Measurements from ENCODE around the gene CCM2. TPM values are rescaled to one million over a fixed set of nuclear protein-coding genes. Genes with fewer than 3 reads are reported as not detected.
"Not testable (repeated sequence)": the region's sequence is repeated elsewhere in the genome, so short reads cannot be mapped to it uniquely, and the experiment has no call there.

The CCM2 gene
- total RNA-seq, 3 donors from 2014 or later, result 32.3 to 45.3 (median 35.4) TPM

DNA sequence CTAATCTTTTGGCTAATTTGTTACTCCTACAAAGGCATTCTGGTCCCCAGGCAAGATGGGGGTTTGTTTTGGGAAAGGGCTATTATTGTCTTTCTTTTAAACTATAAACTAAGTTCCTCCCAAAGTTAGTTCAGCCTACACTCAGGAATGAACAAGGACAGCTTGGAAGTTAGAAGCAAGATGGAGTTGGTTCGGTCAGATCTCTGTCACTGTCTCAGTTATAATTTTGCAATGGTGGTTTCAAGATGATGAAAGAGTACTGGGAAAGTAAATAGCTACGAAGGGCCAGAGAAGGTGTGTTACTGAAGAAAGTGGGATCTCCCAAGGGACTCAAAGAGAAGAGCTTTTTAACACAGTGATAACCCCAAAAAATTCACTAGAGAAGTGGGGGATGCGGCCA lies 10.9 kb upstream of the CCM2 start:
- Histone ChIP-seq H3K36me3 (peaks cover under 1% of the 10 kb centered on the region), H3K27me3 (no peaks in the 10 kb centered on the region), H3K4me1 (peaks cover 0 to 6% of the 10 kb centered on the region in 2 donors), H3K27ac (no peak overlapping the region), H3K4me3 (no peak overlapping the region), H3K9me3 (no peaks in the 10 kb centered on the region)
- no peak for DNase-seq (ENCODE audit: low spot score in 2 of 2)
- TF ChIP-seq POLR2AphosphoS5 (IDR thresholded peaks at IDR 0.05) (no peak), POLR2A (IDR thresholded peaks at IDR 0.05) (no peak)
- TF ChIP-seq, protein P1, sequence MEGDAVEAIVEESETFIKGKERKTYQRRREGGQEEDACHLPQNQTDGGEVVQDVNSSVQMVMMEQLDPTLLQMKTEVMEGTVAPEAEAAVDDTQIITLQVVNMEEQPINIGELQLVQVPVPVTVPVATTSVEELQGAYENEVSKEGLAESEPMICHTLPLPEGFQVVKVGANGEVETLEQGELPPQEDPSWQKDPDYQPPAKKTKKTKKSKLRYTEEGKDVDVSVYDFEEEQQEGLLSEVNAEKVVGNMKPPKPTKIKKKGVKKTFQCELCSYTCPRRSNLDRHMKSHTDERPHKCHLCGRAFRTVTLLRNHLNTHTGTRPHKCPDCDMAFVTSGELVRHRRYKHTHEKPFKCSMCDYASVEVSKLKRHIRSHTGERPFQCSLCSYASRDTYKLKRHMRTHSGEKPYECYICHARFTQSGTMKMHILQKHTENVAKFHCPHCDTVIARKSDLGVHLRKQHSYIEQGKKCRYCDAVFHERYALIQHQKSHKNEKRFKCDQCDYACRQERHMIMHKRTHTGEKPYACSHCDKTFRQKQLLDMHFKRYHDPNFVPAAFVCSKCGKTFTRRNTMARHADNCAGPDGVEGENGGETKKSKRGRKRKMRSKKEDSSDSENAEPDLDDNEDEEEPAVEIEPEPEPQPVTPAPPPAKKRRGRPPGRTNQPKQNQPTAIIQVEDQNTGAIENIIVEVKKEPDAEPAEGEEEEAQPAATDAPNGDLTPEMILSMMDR (IDR thresholded peaks at IDR 0.05), result no peak
- intact Hi-C loops (cut with DNase I; ENCODE audit: low total_unique reads), result loop anchor here (10.0 kb wide), 1 partner anchor 394 kb away; no protein-coding TSS in a partner anchor

DNA sequence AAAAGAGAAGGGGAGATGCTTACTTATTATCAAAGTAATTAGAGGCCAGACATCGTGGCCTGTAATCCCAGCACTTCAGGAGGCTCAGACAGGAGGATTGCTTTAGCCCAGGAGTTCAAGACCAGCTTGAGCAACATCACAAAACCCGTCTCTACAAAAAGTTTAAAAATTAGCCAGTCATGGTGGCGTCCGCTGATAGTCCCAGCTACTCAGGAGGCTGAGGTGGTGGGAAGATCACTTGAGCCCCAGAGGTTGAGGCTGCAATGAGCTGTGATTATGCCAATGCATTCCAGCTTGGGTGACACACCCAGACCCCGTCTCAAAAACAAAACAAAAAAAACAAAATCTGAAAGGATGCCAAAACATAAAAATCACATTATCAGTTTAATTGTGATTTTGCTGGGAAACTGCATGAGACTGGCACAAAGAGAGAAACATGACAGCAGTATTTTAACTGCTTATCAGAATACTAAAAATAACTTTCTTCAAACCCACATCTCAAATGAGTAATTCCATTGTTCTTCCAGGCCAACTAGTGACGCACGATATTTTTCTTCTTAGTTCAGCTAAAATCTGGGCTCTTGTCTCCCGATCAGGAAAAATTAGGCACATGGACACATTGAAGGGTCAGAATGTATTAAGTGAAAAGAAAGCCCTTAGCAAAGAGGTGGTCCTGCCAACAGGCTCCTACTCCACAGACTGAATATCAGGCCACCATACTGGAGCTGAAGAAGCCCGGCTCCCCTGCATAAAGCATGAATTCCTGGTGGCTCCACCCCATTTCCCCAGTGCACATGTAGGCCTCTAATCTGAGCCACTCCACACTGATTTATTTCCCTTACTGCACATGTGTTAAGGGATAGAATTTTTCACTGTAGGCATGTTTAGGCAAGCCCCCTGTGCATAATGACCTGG lies 9.6 kb upstream of the CCM2 start:
- H3K27ac ChIP-seq, result peak overlapping the region; percentile 2 to 4
- H3K36me3 ChIP-seq, result no peaks in the 10 kb centered on the region
- H3K9me3 ChIP-seq, result no peaks in the 10 kb centered on the region
- intact Hi-C loops (cut with DNase I; ENCODE audit: low total_unique reads), result no loop called here
- TF ChIP-seq POLR2AphosphoS5 (IDR thresholded peaks at IDR 0.05), result no peak
- no peak for TF ChIP-seq POLR2A (IDR thresholded peaks at IDR 0.05)
- TF ChIP-seq, protein P1 (IDR thresholded peaks at IDR 0.05), result no peak
- DNase-seq (ENCODE audit: low spot score in 2 of 2), result no peak
- H3K4me3 ChIP-seq, result no peak overlapping the region
- peaks cover 0 to 6% of the 10 kb centered on the region in 2 donors for H3K4me1 ChIP-seq
- no peaks in the 10 kb centered on the region for H3K27me3 ChIP-seq

DNA sequence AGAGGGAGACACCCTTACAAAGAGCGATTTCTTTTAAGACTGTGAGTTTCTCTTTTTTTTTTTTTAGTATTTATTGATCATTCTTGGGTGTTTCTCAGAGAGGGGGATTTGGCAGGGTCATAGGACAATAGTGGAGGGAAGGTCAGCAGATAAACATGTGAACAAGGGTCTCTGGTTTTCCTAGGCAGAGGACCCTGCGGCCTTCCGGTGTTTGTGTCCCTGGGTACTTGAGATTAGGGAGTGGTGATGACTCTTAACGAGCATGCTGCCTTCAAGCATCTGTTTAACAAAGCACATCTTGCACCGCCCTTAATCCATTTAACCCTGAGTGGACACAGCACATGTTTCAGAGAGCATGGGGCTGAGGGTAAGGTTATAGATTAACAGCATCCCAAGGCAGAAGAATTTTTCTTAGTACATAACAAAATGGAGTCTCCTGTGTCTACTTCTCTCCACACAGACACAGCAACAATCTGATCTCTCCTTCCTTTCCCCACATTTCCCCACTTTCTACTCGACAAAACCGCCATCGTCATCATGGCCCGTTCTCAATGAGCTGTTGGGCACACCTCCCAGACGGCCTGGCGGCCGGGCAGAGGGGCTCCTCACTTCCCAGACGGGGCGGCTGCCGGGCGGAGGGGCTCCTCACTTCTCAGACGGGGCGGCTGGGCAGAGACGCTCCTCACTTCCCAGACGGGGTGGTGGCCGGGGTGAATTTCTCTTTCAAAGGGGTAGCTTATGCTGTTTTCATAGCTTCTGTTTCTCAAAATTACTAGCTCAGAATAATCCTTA lies 7.8 kb upstream of the CCM2 start:
- H3K27ac ChIP-seq; H3K27me3 ChIP-seq; H3K36me3 ChIP-seq; intact Hi-C loops (cut with DNase I; ENCODE audit: low total_unique reads); DNase-seq (ENCODE audit: low spot score in 2 of 2); H3K9me3 ChIP-seq; H3K4me1 ChIP-seq; H3K4me3 ChIP-seq: not testable (repeated sequence)

DNA sequence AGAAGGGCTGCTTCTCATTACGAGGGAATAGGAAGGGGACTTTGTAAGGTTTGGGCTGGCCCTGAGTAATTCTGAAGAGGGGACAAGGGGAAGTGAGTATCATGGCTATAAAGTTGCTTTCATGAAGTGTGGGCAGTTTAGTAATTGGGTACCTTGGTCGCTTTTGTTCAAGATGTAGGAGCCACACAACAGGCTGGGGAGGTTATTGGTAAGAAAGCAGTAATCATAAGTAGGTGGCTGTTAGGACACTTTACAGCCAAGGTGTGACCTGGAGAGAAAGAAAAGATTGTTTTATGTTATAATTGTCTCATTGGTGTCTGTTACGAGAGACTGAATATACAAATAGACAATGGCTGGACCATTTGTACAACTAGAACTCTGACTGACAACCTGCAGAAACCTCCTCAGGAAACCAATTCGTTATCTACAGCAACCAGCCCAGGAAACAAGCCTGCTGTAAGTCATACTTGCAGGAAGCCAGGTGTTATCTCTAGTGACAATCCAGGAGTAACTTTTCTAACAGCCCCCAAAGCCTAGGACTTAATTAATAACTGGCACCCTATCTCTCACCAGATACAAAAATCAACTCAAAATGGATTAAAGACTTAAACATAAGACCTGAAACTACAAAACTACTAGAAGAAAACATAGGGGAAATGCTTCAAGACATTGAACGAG lies 5.0 kb upstream of the CCM2 start:
- no peaks in the 10 kb centered on the region for H3K9me3 ChIP-seq
- H3K27me3 ChIP-seq, result no peaks in the 10 kb centered on the region
- intact Hi-C loops (cut with DNase I; ENCODE audit: low total_unique reads), result no loop called here
- TF ChIP-seq, protein P1 (IDR thresholded peaks at IDR 0.05), result no peak
- TF ChIP-seq POLR2A (IDR thresholded peaks at IDR 0.05), result no peak
- TF ChIP-seq POLR2AphosphoS5 (IDR thresholded peaks at IDR 0.05), result no peak
- no peaks in the 10 kb centered on the region for H3K36me3 ChIP-seq
- no peak for DNase-seq (ENCODE audit: low spot score in 2 of 2)
- H3K4me1 ChIP-seq, result no peaks in the 10 kb centered on the region
- no peak overlapping the region for H3K4me3 ChIP-seq
- no peak overlapping the region for H3K27ac ChIP-seq

DNA sequence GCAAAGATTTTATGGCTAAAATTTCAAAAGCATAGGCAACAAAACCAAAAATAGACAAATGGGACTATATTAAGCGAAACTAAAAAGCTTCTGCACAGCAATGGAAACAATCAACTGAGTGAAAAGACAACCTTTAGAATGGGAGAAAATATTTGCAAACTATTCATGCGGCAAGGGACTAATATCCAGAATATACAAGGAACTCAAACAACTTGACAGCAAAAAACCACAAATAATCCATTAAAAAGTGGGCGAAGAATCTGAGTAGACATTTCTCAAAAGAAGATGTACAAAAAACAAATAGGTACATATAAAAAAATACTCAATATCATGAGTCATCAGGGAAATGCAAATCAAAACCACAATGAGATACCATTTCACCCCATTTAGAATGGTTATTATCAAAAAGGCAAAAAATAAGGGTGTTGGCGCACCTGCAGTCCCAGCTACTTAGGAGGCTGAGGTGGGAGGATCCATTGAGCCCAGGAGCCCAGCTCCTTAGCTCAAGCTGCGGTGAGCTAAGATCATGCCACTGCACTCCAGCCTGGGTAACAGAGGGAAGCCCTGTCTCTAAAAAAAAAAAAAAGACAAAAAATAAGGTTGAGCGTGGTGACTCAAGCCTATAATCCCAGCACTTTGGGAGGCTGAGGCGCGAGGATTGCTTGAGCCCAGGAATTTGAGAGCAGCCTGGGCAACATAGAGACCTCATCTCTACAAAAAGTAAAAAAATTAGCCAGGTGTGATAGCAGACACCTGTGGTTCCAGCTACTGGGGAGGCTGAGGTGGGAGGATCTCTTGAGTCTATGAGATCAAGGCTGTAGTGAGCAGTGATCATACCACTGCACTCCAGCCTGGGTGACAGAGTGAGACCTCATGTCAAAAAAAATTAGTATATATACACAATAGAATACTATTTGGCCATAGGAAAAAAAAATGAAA lies 4.2 kb upstream of the CCM2 start:
- Histone ChIP-seq H3K36me3 (no peaks in the 10 kb centered on the region), H3K4me1 (no peaks in the 10 kb centered on the region), H3K9me3 (no peaks in the 10 kb centered on the region), H3K27ac (no peak overlapping the region), H3K27me3 (no peaks in the 10 kb centered on the region), H3K4me3 (no peak overlapping the region)
- no peak for DNase-seq (ENCODE audit: low spot score in 2 of 2)
- intact Hi-C loops (cut with DNase I; ENCODE audit: low total_unique reads), result no loop called here
- no peak for TF ChIP-seq POLR2AphosphoS5 (IDR thresholded peaks at IDR 0.05)
- TF ChIP-seq, protein P1 (IDR thresholded peaks at IDR 0.05), result no peak
- TF ChIP-seq POLR2A (IDR thresholded peaks at IDR 0.05), result no peak
